Tibial nerve (tissue), 4 donors: ENCODE data around the gene PRKCZ. TPM values are rescaled to one million over a fixed set of nuclear protein-coding genes. Genes with fewer than 3 reads are reported as not detected.

ENCODE experiments used
- DNase-seq, 2 donors: peaks; one replicate each; pipeline ENCODE4 v3.0.0-alpha.2; 2019; ENCODE audit warnings: low spot score in 2 of 2
- H3K27ac ChIP-seq, 4 donors: fragments of 200-600 bp; sonication (generic) in 3 of 4; one replicate each; pipeline ENCODE4 v1.5.1; 2017 to 2019; ENCODE audit warnings: mild to moderate bottlenecking in 1 of 4
- H3K27me3 ChIP-seq, 2 donors: fragments of 200-600 bp; sonication (generic) in 1 of 2; one replicate each; pipeline versions ENCODE4 v1.5.1 to v1.6.0; 2017 to 2019
- H3K36me3 ChIP-seq, 3 donors: fragments of 200-600 bp; sonication (generic); one replicate each; pipeline ENCODE4 v1.5.1; 2018 to 2019
- H3K4me1 ChIP-seq, 4 donors: fragments of 200-600 bp; sonication (generic) in 3 of 4; one replicate each; pipeline ENCODE4 v1.5.1; 2017 to 2019
- H3K4me3 ChIP-seq, 4 donors: fragments of 200-600 bp; sonication (generic) in 3 of 4; one replicate each; pipeline ENCODE4 v1.5.1; 2017 to 2019; ENCODE audit warnings: mild to moderate bottlenecking in 1 of 4, moderate library complexity in 1 of 4
- H3K9me3 ChIP-seq, 4 donors: fragments of 200-600 bp; sonication (generic) in 3 of 4; one replicate each; pipeline ENCODE4 v1.5.1; 2017 to 2019
- EP300 ChIP-seq, 2 donors: sonication (generic); formaldehyde crosslinking; IDR thresholded peaks; one replicate each; pipeline ENCODE4 v1.6.1; 2017; ENCODE audit warnings: antibody characterized with exemption in 2 of 2, mild to moderate bottlenecking in 1 of 2
- POLR2A ChIP-seq, 2 donors: fragments of 450-650 bp; IDR thresholded peaks; one replicate each; pipeline ENCODE4 v1.6.1; 2017; ENCODE audit warnings: antibody characterized with exemption in 2 of 2, mild to moderate bottlenecking in 2 of 2, moderate library complexity in 2 of 2
- WGBS, 2 donors: methylation state at CpG; one replicate each; pipeline ENCODE4 v1.1.5; 2018; 5-methylcytosine and 5-hydroxymethylcytosine counted together
- total RNA-seq, 4 donors: library from RNA; depleted of rRNA; stranded (reverse); fragments of >200 nt; gene quantifications; one replicate each; pipeline ENCODE4 v1.1.0, GENCODE V29; 2016
- TF ChIP-seq, protein P1 (sequence below), 5 experiments: fragments of 200-600 bp in 3 of 5; fragments of 450-650 bp in 2 of 5; sonication (generic) in 3 of 5; IDR thresholded peaks; one replicate each; pipeline ENCODE4 v1.5.1; 2016 to 2019; ENCODE audit warnings: antibody characterized with exemption in 5 of 5, mild to moderate bottlenecking in 3 of 5, moderate library complexity in 2 of 5

PRKCZ gene
- total RNA-seq, 4 donors from 2014 or later = 2.0 to 3.9 (median 2.8) TPM

DNA sequence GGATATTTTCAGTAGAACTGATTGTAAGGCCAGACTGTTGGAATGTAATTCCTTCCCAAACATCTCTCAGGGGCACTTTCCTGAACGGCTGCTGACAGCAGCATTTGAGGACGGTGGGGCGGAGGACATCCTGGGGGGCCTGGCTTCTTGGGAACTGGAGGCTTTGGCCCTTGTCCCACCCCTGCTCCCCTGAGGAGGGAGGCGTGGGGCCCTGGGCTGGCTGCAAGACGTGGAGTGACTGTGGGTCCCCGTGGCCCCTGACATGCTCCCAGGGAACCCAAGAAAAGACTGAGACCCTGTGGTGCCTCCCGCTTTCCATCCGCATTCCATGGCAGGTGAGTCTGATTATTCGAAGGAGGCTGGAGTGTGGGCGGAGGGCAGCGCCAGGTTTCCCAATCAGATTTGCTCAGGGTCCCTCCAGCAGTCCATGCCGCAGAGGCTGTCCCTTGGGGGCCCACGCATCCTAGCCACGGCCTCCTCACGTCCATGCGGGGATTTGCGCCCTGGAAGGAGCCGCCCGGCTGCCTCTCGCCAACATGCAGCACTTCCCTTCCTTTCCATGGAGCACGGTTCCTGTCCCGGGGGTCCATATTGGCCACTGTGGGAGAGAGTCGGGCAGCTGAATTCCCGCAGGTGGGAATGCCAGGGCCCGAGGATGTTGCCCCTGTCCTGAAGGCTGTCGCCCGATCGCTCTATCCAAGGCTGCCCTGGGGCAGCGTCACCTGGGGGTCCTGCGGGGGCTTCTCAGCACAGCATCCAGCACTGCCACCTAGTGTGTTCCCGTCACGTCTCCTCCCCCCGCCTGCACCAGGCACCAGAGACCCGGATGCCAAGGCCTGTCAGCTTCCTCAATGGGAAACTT lies 75.4 kb downstream of the PRKCZ start:
- Histone ChIP-seq H3K27ac (no peak overlapping the region), H3K9me3 (no peaks in the 10 kb centered on the region), H3K4me3 (no peak overlapping the region), H3K4me1 (peaks cover 0 to 6% (median 0%) of the 10 kb centered on the region in 4 donors), H3K36me3 (no peaks in the 10 kb centered on the region), H3K27me3 (peaks cover 0 to 3% of the 10 kb centered on the region in 2 donors)
- DNase-seq = no peak
- TF ChIP-seq, protein P1, sequence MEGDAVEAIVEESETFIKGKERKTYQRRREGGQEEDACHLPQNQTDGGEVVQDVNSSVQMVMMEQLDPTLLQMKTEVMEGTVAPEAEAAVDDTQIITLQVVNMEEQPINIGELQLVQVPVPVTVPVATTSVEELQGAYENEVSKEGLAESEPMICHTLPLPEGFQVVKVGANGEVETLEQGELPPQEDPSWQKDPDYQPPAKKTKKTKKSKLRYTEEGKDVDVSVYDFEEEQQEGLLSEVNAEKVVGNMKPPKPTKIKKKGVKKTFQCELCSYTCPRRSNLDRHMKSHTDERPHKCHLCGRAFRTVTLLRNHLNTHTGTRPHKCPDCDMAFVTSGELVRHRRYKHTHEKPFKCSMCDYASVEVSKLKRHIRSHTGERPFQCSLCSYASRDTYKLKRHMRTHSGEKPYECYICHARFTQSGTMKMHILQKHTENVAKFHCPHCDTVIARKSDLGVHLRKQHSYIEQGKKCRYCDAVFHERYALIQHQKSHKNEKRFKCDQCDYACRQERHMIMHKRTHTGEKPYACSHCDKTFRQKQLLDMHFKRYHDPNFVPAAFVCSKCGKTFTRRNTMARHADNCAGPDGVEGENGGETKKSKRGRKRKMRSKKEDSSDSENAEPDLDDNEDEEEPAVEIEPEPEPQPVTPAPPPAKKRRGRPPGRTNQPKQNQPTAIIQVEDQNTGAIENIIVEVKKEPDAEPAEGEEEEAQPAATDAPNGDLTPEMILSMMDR (IDR thresholded peaks at IDR 0.05) = no peak
- TF ChIP-seq POLR2A (IDR thresholded peaks at IDR 0.05) (no peak), EP300 (IDR thresholded peaks at IDR 0.05) (no peak)
- 65 to 68% methylated on average over 29 of the region's 34 CpGs for WGBS, 2 donors

- no peaks in the 10 kb centered on the region for H3K9me3 ChIP-seq
- no peak for DNase-seq
- TF ChIP-seq POLR2A (IDR thresholded peaks at IDR 0.05) (no peak), EP300 (IDR thresholded peaks at IDR 0.05) (no peak)
- TF ChIP-seq, protein P1 (IDR thresholded peaks at IDR 0.05) = no peak
- no peak overlapping the region for H3K4me3 ChIP-seq
- 78 to 90% methylated on average over 28 to 34 of the region's 39 CpGs for WGBS, 2 donors
- H3K4me1 ChIP-seq = peaks cover 0 to 6% (median 0%) of the 10 kb centered on the region in 4 donors
- H3K27me3 ChIP-seq = peaks cover 0 to 3% of the 10 kb centered on the region in 2 donors
- H3K36me3 ChIP-seq = no peaks in the 10 kb centered on the region
- no peak overlapping the region for H3K27ac ChIP-seq
Observed at GRCh38 chr1:2126331-2127186, 76.3 kb downstream of the PRKCZ start.

DNA sequence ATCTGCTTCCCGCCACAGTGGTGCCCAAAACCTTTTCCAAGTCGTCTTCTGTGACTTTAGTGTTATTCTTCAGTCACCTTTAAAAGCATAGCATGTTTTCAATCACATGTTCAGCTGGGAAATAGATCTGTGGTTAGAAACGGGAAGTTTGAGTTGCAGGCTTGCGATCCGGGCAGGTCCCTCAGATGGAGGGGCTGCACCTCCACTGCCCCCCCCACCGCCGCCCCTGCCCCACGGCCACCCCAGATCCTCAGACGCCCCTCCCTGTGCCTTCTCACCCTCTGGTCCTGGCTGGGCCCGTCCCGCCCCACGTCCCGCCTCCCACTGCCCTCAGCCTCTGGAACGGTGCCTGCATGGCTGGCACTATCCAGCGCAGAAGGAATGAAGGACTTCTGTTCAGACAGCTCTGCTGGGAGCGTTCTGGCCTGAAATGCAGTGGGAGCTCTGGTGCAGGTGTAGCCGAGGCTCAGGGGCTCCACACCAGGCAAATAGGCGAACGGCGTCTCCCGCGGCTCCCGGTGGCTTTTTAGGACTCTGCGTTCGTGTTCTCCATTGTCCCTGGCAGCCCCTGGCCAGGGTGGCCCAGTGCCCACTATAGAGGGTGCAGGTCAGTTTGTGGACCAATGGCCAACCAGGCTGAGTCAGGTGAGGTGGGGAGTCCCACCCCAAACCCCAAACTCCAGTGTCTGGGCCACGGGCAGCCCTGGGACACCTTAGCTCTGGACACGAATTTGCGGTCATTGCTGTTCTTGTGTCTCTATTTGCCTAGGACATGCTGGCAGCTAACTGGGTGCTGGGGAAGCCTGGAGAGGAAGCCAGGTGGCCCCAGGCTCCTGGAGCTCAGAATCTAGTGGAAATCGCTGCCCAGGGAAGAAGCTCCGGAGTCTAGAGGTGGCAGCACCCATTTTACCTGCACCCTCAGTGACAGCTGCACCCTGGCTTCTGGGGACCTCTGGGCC lies 77.3 kb downstream of the PRKCZ start:
- DNase-seq = no peak
- H3K9me3 ChIP-seq = no peaks in the 10 kb centered on the region
- H3K36me3 ChIP-seq = no peaks in the 10 kb centered on the region
- peaks cover 0 to 12% (median 3%) of the 10 kb centered on the region in 4 donors for H3K4me1 ChIP-seq
- peaks cover 0 to 3% of the 10 kb centered on the region in 2 donors for H3K27me3 ChIP-seq
- TF ChIP-seq, protein P1 (IDR thresholded peaks at IDR 0.05) = no peak
- TF ChIP-seq EP300 (IDR thresholded peaks at IDR 0.05) = no peak
- no peak overlapping the region for H3K4me3 ChIP-seq
- 67 to 77% methylated on average over 29 to 30 of the region's 30 CpGs for whole genome bisulfite sequencing, 2 donors
- no peak overlapping the region for H3K27ac ChIP-seq

DNA sequence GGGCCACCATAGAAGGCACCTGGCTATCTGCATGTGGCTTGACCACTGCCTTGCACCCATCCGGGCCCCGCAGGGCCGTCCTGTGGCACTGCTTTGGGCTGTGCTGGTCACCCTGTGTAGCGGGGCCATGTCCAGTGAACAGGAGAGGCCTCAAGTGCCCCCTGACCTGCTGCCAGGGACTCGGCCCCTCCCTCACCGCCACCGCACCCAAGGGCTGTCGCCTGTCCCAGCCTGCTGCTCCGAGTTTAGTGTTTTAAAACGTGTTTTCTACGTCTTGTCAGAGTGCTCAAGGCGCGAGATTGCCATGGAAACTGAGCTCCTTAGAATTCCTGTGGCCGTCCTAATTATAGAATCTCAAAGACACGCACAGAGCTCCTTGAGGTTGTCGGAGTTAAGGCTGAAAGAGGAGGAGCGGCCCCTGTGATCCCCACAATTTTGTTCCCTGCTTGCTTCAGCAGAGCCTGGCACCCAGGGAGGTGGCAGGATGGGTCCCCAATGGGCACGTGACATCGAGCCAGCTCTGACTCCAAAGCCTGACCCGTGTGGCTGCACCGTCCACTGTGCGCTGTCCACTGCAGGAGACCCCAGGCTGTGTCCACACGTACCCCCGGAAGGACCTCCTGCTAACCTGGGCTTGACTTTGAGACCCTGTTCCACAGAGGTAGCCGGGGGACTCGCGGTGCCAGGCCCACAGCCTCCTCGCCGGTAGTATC lies 78.1 kb downstream of the PRKCZ start:
- TF ChIP-seq, protein P1 (IDR thresholded peaks at IDR 0.05) = no peak
- TF ChIP-seq EP300 (IDR thresholded peaks at IDR 0.05) (no peak), POLR2A (IDR thresholded peaks at IDR 0.05) (no peak)
- Histone ChIP-seq H3K36me3 (no peaks in the 10 kb centered on the region), H3K27ac (no peak overlapping the region), H3K27me3 (peaks cover 0 to 3% of the 10 kb centered on the region in 2 donors), H3K9me3 (no peaks in the 10 kb centered on the region), H3K4me1 (peaks cover 0 to 16% (median 5%) of the 10 kb centered on the region in 4 donors), H3K4me3 (no peak overlapping the region)
- DNase-seq = no peak
- 73 to 77% methylated on average over 26 to 29 of the region's 29 CpGs for WGBS, 2 donors
